Kidney epithelial cell (primary cell): Measurements from ENCODE around the gene FREM3. TPM values are rescaled to one million over a fixed set of nuclear protein-coding genes. Genes with fewer than 3 reads are reported as not detected.

Source experiments
- DNase-seq: peaks from one replicate; pipeline ENCODE4 v3.0.0-alpha.2; 2010; ENCODE audit warnings: low read depth
- H3K27me3 ChIP-seq: 2 replicates; pipeline ENCODE4 v1.6.0; 2011; ENCODE audit warnings: low read length; ENCODE audit not compliant: control insufficient read depth, insufficient read depth
- H3K36me3 ChIP-seq: 2 replicates; pipeline ENCODE4 v1.5.1; 2011; ENCODE audit warnings: low read length; ENCODE audit not compliant: control insufficient read depth, insufficient read depth
- H3K4me3 ChIP-seq: 2 replicates; pipeline ENCODE4 v1.5.1; 2011; ENCODE audit warnings: low read depth, mild to moderate bottlenecking, control low read depth, low read length
- CTCF ChIP-seq: IDR thresholded peaks from 2 replicates; pipeline ENCODE4 v1.5.1; 2011; ENCODE audit warnings: mild to moderate bottlenecking, moderate library complexity, low read length, control low read depth, inconsistent platforms; ENCODE audit not compliant: insufficient read depth, poor library complexity, severe bottlenecking
- total RNA-seq: library from RNA; depleted of rRNA; stranded (reverse); fragments of >200 nt; gene quantifications from 2 replicates; pipeline ENCODE4 v1.2.3, GENCODE V29; 2015

The FREM3 gene
- total RNA-seq, 1 donor from 2014 or later, result not detected

GRCh38 chr4:143654571-143654970 lies 45.9 kb downstream of the FREM3 start:
- no peak for DNase-seq
- no peak overlapping the region for H3K4me3 ChIP-seq
- no peaks in the 10 kb centered on the region for H3K36me3 ChIP-seq
- no peak for TF ChIP-seq CTCF
- no peaks in the 10 kb centered on the region for H3K27me3 ChIP-seq

GRCh38 chr4:143653031-143653430 lies 47.4 kb downstream of the FREM3 start:
- Histone ChIP-seq H3K36me3 (no peaks in the 10 kb centered on the region), H3K4me3 (no peak overlapping the region), H3K27me3 (no peaks in the 10 kb centered on the region)
- TF ChIP-seq CTCF, result no peak
- DNase-seq, result no peak

GRCh38 chr4:143643399-143643798 lies 57.1 kb downstream of the FREM3 start:
- Histone ChIP-seq H3K36me3 (no peaks in the 10 kb centered on the region), H3K27me3 (no peaks in the 10 kb centered on the region), H3K4me3 (no peak overlapping the region)
- TF ChIP-seq CTCF, result no peak
- no peak for DNase-seq

GRCh38 chr4:143642611-143643010 lies 57.9 kb downstream of the FREM3 start:
- TF ChIP-seq CTCF, result no peak
- H3K36me3 ChIP-seq, result no peaks in the 10 kb centered on the region
- no peak overlapping the region for H3K4me3 ChIP-seq
- no peak for DNase-seq
- H3K27me3 ChIP-seq, result no peaks in the 10 kb centered on the region

GRCh38 chr4:143641361-143641760 lies 59.1 kb downstream of the FREM3 start:
- H3K4me3 ChIP-seq, result no peak overlapping the region
- no peaks in the 10 kb centered on the region for H3K36me3 ChIP-seq
- H3K27me3 ChIP-seq, result no peaks in the 10 kb centered on the region
- no peak for TF ChIP-seq CTCF
- no peak for DNase-seq

- no peak for DNase-seq
- no peaks in the 10 kb centered on the region for H3K36me3 ChIP-seq
- H3K4me3 ChIP-seq, result no peak overlapping the region
- H3K27me3 ChIP-seq, result no peaks in the 10 kb centered on the region
- no peak for TF ChIP-seq CTCF
These were observed 65.7 kb downstream of the FREM3 start for GRCh38 chr4:143634763-143635162.
